GM12873 (cell line): ENCODE data around the gene MLXIPL.

Experiments
- CTCF ChIP-seq: IDR thresholded peaks from 2 replicates; pipeline ENCODE4 v1.5.1; 2012; ENCODE audit warnings: low read depth, mild to moderate bottlenecking, moderate library complexity, low read length, control low read depth; ENCODE audit not compliant: insufficient read depth; ENCODE audit errors: missing control alignments

MLXIPL gene

DNA sequence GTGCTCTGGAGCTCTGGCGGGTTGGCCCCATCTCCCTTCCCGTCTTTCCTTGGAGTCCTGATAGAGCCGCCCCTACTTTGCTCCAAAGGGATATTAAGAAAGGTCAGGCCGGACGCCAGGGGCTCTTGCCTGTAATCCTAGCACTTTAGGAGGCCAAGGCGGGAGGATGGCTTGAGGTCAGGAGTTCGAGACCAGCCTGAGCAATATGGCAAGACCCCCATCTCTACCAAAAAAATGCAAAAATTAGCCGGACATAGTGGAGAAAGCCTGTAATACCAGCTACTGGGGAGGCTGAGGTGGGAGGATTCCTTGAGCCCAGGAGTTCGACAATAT, 313 bp upstream of the MLXIPL start:
- TF ChIP-seq CTCF, result no peak

DNA sequence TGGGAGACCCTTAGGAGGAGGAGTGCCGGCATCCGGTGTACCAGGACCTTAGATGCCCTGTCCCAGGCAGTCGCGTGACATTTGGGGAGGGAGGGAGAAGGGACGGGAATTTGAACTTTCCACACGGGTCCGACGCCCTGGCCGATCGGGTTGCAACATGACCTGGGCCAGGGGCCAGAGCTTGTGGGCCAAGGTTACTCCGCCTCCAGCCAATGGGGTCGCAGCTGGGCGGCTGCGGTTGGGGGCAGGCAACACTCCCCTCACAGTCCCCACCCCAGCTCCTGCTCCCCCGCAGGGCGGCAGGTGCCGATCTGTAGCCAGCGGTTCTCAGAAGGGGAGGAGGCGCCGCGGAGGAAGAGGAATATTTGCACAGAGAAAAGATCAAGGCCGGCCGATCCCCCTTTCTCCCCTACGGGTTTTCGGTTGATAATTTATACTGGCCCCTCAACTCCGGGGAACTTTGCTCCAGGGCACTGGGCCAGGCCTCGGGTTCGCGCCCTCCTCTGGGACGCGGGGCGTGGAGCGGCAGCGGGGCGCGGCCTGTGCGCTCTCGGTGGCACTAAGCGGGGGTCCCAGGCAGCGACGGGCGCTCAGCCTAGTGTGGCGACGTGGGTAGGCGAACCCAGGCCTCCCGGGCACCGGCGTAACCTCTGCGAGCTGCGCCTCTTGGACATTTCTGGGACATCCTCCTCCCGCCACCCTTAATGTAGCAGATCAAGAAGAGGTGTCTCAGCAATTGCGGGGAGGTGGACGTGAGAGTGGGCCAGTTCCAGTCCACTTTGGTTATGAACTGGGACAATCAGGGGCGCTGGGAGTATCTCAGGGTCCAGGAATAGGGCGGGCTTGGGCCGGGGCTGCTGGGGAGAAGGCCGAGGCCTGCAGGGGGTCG, 1.2 kb downstream of the MLXIPL start:
- no peak for TF ChIP-seq CTCF

GRCh38 chr7:73622527-73622908, 1.8 kb downstream of the MLXIPL start:
- no peak for TF ChIP-seq CTCF

GRCh38 chr7:73621168-73622063, 2.9 kb downstream of the MLXIPL start:
- TF ChIP-seq CTCF, result no peak

- TF ChIP-seq CTCF, result no peak
These were observed 5.8 kb downstream of the MLXIPL start for GRCh38 chr7:73618538-73618937.

GRCh38 chr7:73615886-73616285, 8.4 kb downstream of the MLXIPL start:
- TF ChIP-seq CTCF, result no peak

GRCh38 chr7:73613954-73614735, 10.2 kb downstream of the MLXIPL start:
- no peak for TF ChIP-seq CTCF
